Prostate gland (tissue), 2 donors: Measurements from ENCODE around the gene PCDH9. TPM values are rescaled to one million over a fixed set of nuclear protein-coding genes. Genes with fewer than 3 reads are reported as not detected.

Source experiments
- DNase-seq: peaks from one replicate; pipeline ENCODE4 v3.0.0-alpha.2; 2019; ENCODE audit warnings: low spot score
- H3K27ac ChIP-seq, 2 donors: fragments of 200-600 bp; sonication (generic); 2 replicates each; pipeline ENCODE4 v1.5.1; 2017 to 2019
- H3K27me3 ChIP-seq: fragments of 200-600 bp; sonication (generic); replicated peaks from 2 replicates; pipeline ENCODE4 v1.5.1; 2019; ENCODE audit not compliant: insufficient read depth
- H3K36me3 ChIP-seq, 2 donors: fragments of 200-600 bp; sonication (generic); 1 replicate in 1 of 2; 2 replicates in 1 of 2; pipeline versions ENCODE4 v1.5.1 to v1.8.1; 2017 to 2019
- H3K4me1 ChIP-seq: fragments of 200-600 bp; sonication (generic); replicated peaks from 2 replicates; pipeline ENCODE4 v1.5.1; 2019
- H3K4me3 ChIP-seq, 2 donors: fragments of 200-600 bp; sonication (generic); 2 replicates each; pipeline ENCODE4 v1.5.1; 2017 to 2019
- H3K9me3 ChIP-seq: fragments of 200-600 bp; sonication (generic); 2 replicates; pipeline ENCODE4 v1.5.1; 2017
- CTCF ChIP-seq, 4 experiments: fragments of 200-600 bp in 2 of 4; fragments of 450-650 bp in 2 of 4; sonication (generic) in 2 of 4; IDR thresholded peaks; 1 replicate in 3 of 4; 2 replicates in 1 of 4; pipeline ENCODE4 v1.5.1; 2016 to 2019; ENCODE audit warnings: antibody characterized with exemption in 4 of 4, mild to moderate bottlenecking in 2 of 4, moderate library complexity in 2 of 4
- POLR2A ChIP-seq: fragments of 450-650 bp; IDR thresholded peaks from one replicate; pipeline ENCODE4 v1.6.1; 2016; ENCODE audit warnings: antibody characterized with exemption, mild to moderate bottlenecking
- POLR2AphosphoS5 ChIP-seq: sonication (generic); formaldehyde crosslinking; IDR thresholded peaks from one replicate; pipeline ENCODE4 v1.6.1; 2017; ENCODE audit warnings: antibody characterized with exemption
- WGBS: methylation state at CpG from one replicate; pipeline ENCODE4 v1.1.5; 2018; 5-methylcytosine and 5-hydroxymethylcytosine counted together
- intact Hi-C: fragments of 100-400 bp; cut with DNase I; formaldehyde crosslinking; loops from one replicate; pipeline ENCODE4 v1.14.2; 2022
- total RNA-seq, 2 donors: library from RNA; depleted of rRNA; stranded (reverse); fragments of >200 nt; gene quantifications; one replicate each; pipeline ENCODE4 v1.1.0, GENCODE V29; 2016

Gene PCDH9
- total RNA-seq, 2 donors from 2014 or later = 1.8 to 5.5 TPM

- Histone ChIP-seq H3K9me3 (no peaks in the 10 kb centered on the region), H3K36me3 (no peaks in the 10 kb centered on the region), H3K4me1 (no peaks in the 10 kb centered on the region), H3K4me3 (no peak overlapping the region), H3K27me3 (no peaks in the 10 kb centered on the region), H3K27ac (no peak overlapping the region)
- 39% methylated on average over 2 of the region's 2 CpGs for WGBS
- DNase-seq = no peak
- intact Hi-C loops = no loop called here
- TF ChIP-seq POLR2AphosphoS5 (no peak), CTCF (IDR thresholded peaks at IDR 0.05) (no peak), POLR2A (no peak)
Measured at GRCh38 chr13:67064920-67065319, 165.2 kb downstream of the PCDH9 start.

- H3K4me3 ChIP-seq = no peak overlapping the region
- no peaks in the 10 kb centered on the region for H3K4me1 ChIP-seq
- no peaks in the 10 kb centered on the region for H3K9me3 ChIP-seq
- TF ChIP-seq CTCF (IDR thresholded peaks at IDR 0.05) = no peak
- TF ChIP-seq POLR2AphosphoS5 = no peak
- no peak for TF ChIP-seq POLR2A
- H3K27ac ChIP-seq = no peak overlapping the region
- no peaks in the 10 kb centered on the region for H3K27me3 ChIP-seq
- H3K36me3 ChIP-seq = no peaks in the 10 kb centered on the region
- intact Hi-C loops = no loop called here
- 88% methylated on average over 3 of the region's 3 CpGs for WGBS
- no peak for DNase-seq
Measured at GRCh38 chr13:67063036-67063435, 167.1 kb downstream of the PCDH9 start.

- intact Hi-C loops = no loop called here
- Histone ChIP-seq H3K27me3 (no peaks in the 10 kb centered on the region), H3K4me1 (no peaks in the 10 kb centered on the region), H3K27ac (no peak overlapping the region), H3K36me3 (no peaks in the 10 kb centered on the region), H3K4me3 (no peak overlapping the region), H3K9me3 (no peaks in the 10 kb centered on the region)
- no peak for TF ChIP-seq POLR2AphosphoS5
- no peak for TF ChIP-seq CTCF (IDR thresholded peaks at IDR 0.05)
- no peak for TF ChIP-seq POLR2A
- DNase-seq = no peak
Measured at GRCh38 chr13:67062160-67062559, 168.0 kb downstream of the PCDH9 start.

GRCh38 chr13:67061750-67062149 lies 168.4 kb downstream of the PCDH9 start:
- H3K4me3 ChIP-seq = no peak overlapping the region
- H3K9me3 ChIP-seq = no peaks in the 10 kb centered on the region
- H3K36me3 ChIP-seq = no peaks in the 10 kb centered on the region
- WGBS = 27% methylated on average over 5 of the region's 5 CpGs
- no peak for TF ChIP-seq POLR2AphosphoS5
- no peak for TF ChIP-seq POLR2A
- no peak for TF ChIP-seq CTCF (IDR thresholded peaks at IDR 0.05)
- DNase-seq = no peak
- H3K27me3 ChIP-seq = no peaks in the 10 kb centered on the region
- no peak overlapping the region for H3K27ac ChIP-seq
- H3K4me1 ChIP-seq = no peaks in the 10 kb centered on the region
- intact Hi-C loops = no loop called here

GRCh38 chr13:67052550-67053490 lies 177.3 kb downstream of the PCDH9 start:
- H3K4me3 ChIP-seq = no peak overlapping the region
- no peak for DNase-seq
- H3K9me3 ChIP-seq = no peaks in the 10 kb centered on the region
- H3K4me1 ChIP-seq = no peaks in the 10 kb centered on the region
- intact Hi-C loops = no loop called here
- H3K27me3 ChIP-seq = no peaks in the 10 kb centered on the region
- H3K27ac ChIP-seq = no peak overlapping the region
- H3K36me3 ChIP-seq = no peaks in the 10 kb centered on the region
- TF ChIP-seq POLR2A (no peak), POLR2AphosphoS5 (no peak), CTCF (IDR thresholded peaks at IDR 0.05) (no peak)
- 81% methylated on average over 8 of the region's 8 CpGs for WGBS
